Transverse colon (tissue), 4 donors: ENCODE measurements around the gene GPR68. TPM values are rescaled to one million over a fixed set of nuclear protein-coding genes. Genes with fewer than 3 reads are reported as not detected.
"Not testable (repeated sequence)": the region's sequence is repeated elsewhere in the genome, so short reads cannot be mapped to it uniquely, and the experiment has no call there.

Experiments used
- DNase-seq: peaks from one replicate; pipeline ENCODE4 v3.0.0-alpha.2; 2019
- H3K27ac ChIP-seq, 4 donors: fragments of 200-600 bp; sonication (generic); 2 replicates each; pipeline ENCODE4 v1.5.1; 2016 to 2018; ENCODE audit warnings: inconsistent platforms in 4 of 4
- H3K27me3 ChIP-seq: fragments of 200-600 bp; sonication (generic); 2 replicates; pipeline ENCODE4 v1.5.1; 2017; ENCODE audit warnings: inconsistent platforms
- H3K36me3 ChIP-seq, 4 donors: fragments of 200-600 bp; sonication (generic); 2 replicates each; pipeline ENCODE4 v1.5.1; 2017 to 2019; ENCODE audit warnings: inconsistent platforms in 4 of 4
- H3K4me1 ChIP-seq, 4 donors: fragments of 200-600 bp; sonication (generic); 2 replicates each; pipeline ENCODE4 v1.5.1; 2017 to 2020; ENCODE audit warnings: inconsistent platforms in 4 of 4
- H3K4me3 ChIP-seq, 4 donors: fragments of 200-600 bp; sonication (generic); 1 replicate in 1 of 4; 2 replicates in 3 of 4; pipeline versions ENCODE4 v1.5.1 to v1.6.1; 2017 to 2019; ENCODE audit warnings: inconsistent platforms in 4 of 4
- H3K9me3 ChIP-seq, 2 donors: fragments of 200-600 bp; sonication (generic); 2 replicates each; pipeline ENCODE4 v1.5.1; 2017 to 2019; ENCODE audit warnings: inconsistent platforms in 2 of 2
- CTCF ChIP-seq, 5 experiments: fragments of 200-600 bp in 3 of 5; fragments of 450-650 bp in 2 of 5; sonication (generic) in 3 of 5; IDR thresholded peaks; 1 replicate in 2 of 5; 2 replicates in 3 of 5; pipeline ENCODE4 v1.5.1; 2016 to 2017; ENCODE audit warnings: antibody characterized with exemption in 5 of 5, inconsistent platforms in 3 of 5, mild to moderate bottlenecking in 2 of 5, moderate library complexity in 1 of 5
- EP300 ChIP-seq: sonication (generic); formaldehyde crosslinking; IDR thresholded peaks from one replicate; pipeline ENCODE4 v1.6.1; 2017; ENCODE audit warnings: antibody characterized with exemption, low read depth
- POLR2A ChIP-seq: fragments of 450-650 bp; IDR thresholded peaks from one replicate; pipeline ENCODE4 v1.6.1; 2016; ENCODE audit warnings: antibody characterized with exemption, mild to moderate bottlenecking, moderate library complexity
- POLR2AphosphoS5 ChIP-seq, 3 donors: sonication (generic); formaldehyde crosslinking; IDR thresholded peaks; one replicate each; pipeline ENCODE4 v1.6.1; 2016; ENCODE audit warnings: antibody characterized with exemption in 3 of 3
- WGBS, 2 donors: methylation state at CpG; one replicate each; pipeline ENCODE4 v1.1.5; 2018; ENCODE audit warnings: low coverage in 1 of 2; 5-methylcytosine and 5-hydroxymethylcytosine counted together
- in situ Hi-C, 4 donors: fragments of 200-750 bp; cut with MboI; loops; one replicate each; pipeline versions ENCODE4 v1.15.0 to v1.15.1; 2017; ENCODE audit warnings: low sequenced_read_pairs in 3 of 4, low pct_ligation_motif_present in 1 of 4, low pct_unique_long_range_greater_than_20kb in 1 of 4
- intact Hi-C: fragments of 100-400 bp; cut with DNase I; formaldehyde crosslinking; loops from one replicate; pipeline ENCODE4 v1.15.1; 2023; ENCODE audit warnings: low total_unique reads
- total RNA-seq, 4 donors: library from RNA; depleted of rRNA; stranded (reverse); fragments of >200 nt; gene quantifications; one replicate each; pipeline ENCODE4 v1.1.0, GENCODE V29; 2016

The GPR68 gene
- total RNA-seq, 4 donors from 2014 or later: 0.48 to 0.80 (median 0.55) TPM; not detected in 1

GRCh38 chr14:91249841-91250616 lies 5.5 kb upstream of the GPR68 start:
- peaks cover 12 to 22% (median 17%) of the 10 kb centered on the region in 4 donors for H3K4me1 ChIP-seq
- peaks cover 5% of the 10 kb centered on the region for H3K27me3 ChIP-seq
- no peaks in the 10 kb centered on the region for H3K9me3 ChIP-seq
- DNase-seq: peak; percentile 46
- in situ Hi-C loops (no loop called here), intact Hi-C loops (no loop called here)
- H3K27ac ChIP-seq: peak overlapping the region; percentile 12 to 50 (median 24)
- TF ChIP-seq CTCF (IDR thresholded peaks at IDR 0.05) (no peak), POLR2AphosphoS5 (IDR thresholded peaks at IDR 0.05) (no peak), POLR2A (no peak), EP300 (no peak)
- no peak overlapping the region for H3K4me3 ChIP-seq
- WGBS, 2 donors: 55 to 76% methylated on average over 7 to 10 of the region's 10 CpGs
- H3K36me3 ChIP-seq: no peaks in the 10 kb centered on the region

- intact Hi-C loops: no loop called here
These were observed 1.7 kb upstream of the GPR68 start for GRCh38 chr14:91246051-91246852.

GRCh38 chr14:91245616-91246015 lies 1.1 kb upstream of the GPR68 start:
- Histone ChIP-seq H3K27ac (peak overlapping the region; percentile 46 to 66 (median 60)), H3K4me1 (peaks cover 0 to 26% (median 9%) of the 10 kb centered on the region in 4 donors)
- intact Hi-C loops, DNase-seq, H3K4me3 ChIP-seq, H3K9me3 ChIP-seq, H3K36me3 ChIP-seq, H3K27me3 ChIP-seq, in situ Hi-C loops: not testable (repeated sequence)
- 96 to 98% methylated on average over 5 to 8 of the region's 8 CpGs for WGBS, 2 donors

More at GRCh38 chr14:91246051-91246852, 1.7 kb upstream of the GPR68 start:
- Histone ChIP-seq H3K27ac (peak overlapping the region; percentile 27 to 63 (median 52)), H3K4me3 (no peak overlapping the region), H3K27me3 (no peaks in the 10 kb centered on the region), H3K36me3 (no peaks in the 10 kb centered on the region), H3K9me3 (no peaks in the 10 kb centered on the region), H3K4me1 (peaks cover 0 to 26% (median 9%) of the 10 kb centered on the region in 4 donors)
- TF ChIP-seq EP300 (no peak), POLR2A (peak; percentile 14), CTCF (IDR thresholded peaks at IDR 0.05) (no peak), POLR2AphosphoS5 (IDR thresholded peaks at IDR 0.05) (no peak)
- in situ Hi-C loops: no loop called here
- 93% methylated on average over 15 of the region's 15 CpGs; no CpG with 5 or more reads in 1 of the 2 donors for WGBS, 2 donors
- peak; percentile 43 for DNase-seq

GRCh38 chr14:91245029-91245428 lies 525 bp upstream of the GPR68 start:
- intact Hi-C loops: no loop called here
- Histone ChIP-seq H3K36me3 (no peaks in the 10 kb centered on the region), H3K27ac (peak overlapping the region; percentile 52 to 66 (median 60)), H3K4me1 (peaks cover 0 to 22% (median 7%) of the 10 kb centered on the region in 4 donors), H3K4me3 (peak overlapping the region in 1 of 4 donors; percentile 23), H3K9me3 (no peaks in the 10 kb centered on the region), H3K27me3 (no peaks in the 10 kb centered on the region)
- 80 to 84% methylated on average over 7 to 8 of the region's 9 CpGs for WGBS, 2 donors
- in situ Hi-C loops: no loop called here
- TF ChIP-seq POLR2A: no peak
- TF ChIP-seq EP300: no peak
- TF ChIP-seq CTCF (IDR thresholded peaks at IDR 0.05): no peak
- no peak for TF ChIP-seq POLR2AphosphoS5 (IDR thresholded peaks at IDR 0.05)
- DNase-seq: peak; percentile 48
